ENCODE measurements around the gene SEMA4F.

DNA sequence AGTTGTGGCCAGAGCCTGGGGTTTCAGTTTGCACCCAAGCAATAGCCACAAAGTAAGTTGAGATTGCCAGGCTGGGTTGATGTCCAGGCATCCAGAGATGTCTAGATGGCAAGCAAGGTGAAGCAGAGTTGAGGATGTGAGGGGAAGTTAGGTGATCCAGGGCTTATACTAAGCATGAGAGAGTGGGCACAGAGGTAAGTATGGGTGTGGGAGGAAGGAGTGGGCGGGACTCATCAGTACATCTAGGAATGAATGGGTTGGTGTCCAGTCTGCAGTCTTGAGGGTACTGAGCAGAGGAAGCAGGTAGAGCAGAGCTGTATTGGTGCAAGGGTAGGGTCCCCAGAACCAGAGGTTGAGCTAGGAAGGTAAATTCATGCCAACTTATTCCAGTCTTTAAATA, 1.5 kb downstream of the SEMA4F start:
- TF ChIP-seq, protein P1, sequence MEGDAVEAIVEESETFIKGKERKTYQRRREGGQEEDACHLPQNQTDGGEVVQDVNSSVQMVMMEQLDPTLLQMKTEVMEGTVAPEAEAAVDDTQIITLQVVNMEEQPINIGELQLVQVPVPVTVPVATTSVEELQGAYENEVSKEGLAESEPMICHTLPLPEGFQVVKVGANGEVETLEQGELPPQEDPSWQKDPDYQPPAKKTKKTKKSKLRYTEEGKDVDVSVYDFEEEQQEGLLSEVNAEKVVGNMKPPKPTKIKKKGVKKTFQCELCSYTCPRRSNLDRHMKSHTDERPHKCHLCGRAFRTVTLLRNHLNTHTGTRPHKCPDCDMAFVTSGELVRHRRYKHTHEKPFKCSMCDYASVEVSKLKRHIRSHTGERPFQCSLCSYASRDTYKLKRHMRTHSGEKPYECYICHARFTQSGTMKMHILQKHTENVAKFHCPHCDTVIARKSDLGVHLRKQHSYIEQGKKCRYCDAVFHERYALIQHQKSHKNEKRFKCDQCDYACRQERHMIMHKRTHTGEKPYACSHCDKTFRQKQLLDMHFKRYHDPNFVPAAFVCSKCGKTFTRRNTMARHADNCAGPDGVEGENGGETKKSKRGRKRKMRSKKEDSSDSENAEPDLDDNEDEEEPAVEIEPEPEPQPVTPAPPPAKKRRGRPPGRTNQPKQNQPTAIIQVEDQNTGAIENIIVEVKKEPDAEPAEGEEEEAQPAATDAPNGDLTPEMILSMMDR (IDR thresholded peaks at IDR 0.05; ENCODE audit: insufficient read depth, low read length, poor library complexity, severe bottlenecking): no peak
- TF ChIP-seq EZH2phosphoT487 (conservative IDR thresholded peaks at IDR 0.05; ENCODE audit: low read length): no peak
